Esophagus muscularis mucosa (tissue), 4 donors: ENCODE data around the gene DEFB132. TPM values are rescaled to one million over a fixed set of nuclear protein-coding genes. Genes with fewer than 3 reads are reported as not detected.
A peak's percentile ranks its signal among the peaks of the same experiment; 100 is the strongest.

Experiments
- DNase-seq: peaks from one replicate; pipeline ENCODE4 v3.0.0-alpha.2; 2017; ENCODE audit errors: extremely low spot score
- H3K27ac ChIP-seq, 4 donors: fragments of 200-600 bp; sonication (generic); replicated peaks in 1 of 4; 1 replicate in 3 of 4; 2 replicates in 1 of 4; pipeline ENCODE4 v1.5.1; 2016 to 2019; ENCODE audit warnings: mild to moderate bottlenecking in 1 of 4
- H3K27me3 ChIP-seq, 4 donors: fragments of 200-600 bp; sonication (generic); one replicate each; pipeline versions ENCODE4 v1.5.1 to v1.6.0; 2016 to 2019
- H3K36me3 ChIP-seq, 4 donors: fragments of 200-600 bp; sonication (generic); one replicate each; pipeline ENCODE4 v1.5.1; 2016 to 2019
- H3K4me1 ChIP-seq, 4 donors: fragments of 200-600 bp; sonication (generic); one replicate each; pipeline ENCODE4 v1.5.1; 2016 to 2019
- H3K4me3 ChIP-seq, 4 donors: fragments of 200-600 bp; sonication (generic); 1 replicate in 2 of 4; 2 replicates in 2 of 4; pipeline ENCODE4 v1.5.1; 2016 to 2019; ENCODE audit warnings: mild to moderate bottlenecking in 4 of 4, moderate library complexity in 1 of 4
- H3K9me3 ChIP-seq, 4 donors: fragments of 200-600 bp; sonication (generic); 1 replicate in 3 of 4; 2 replicates in 1 of 4; pipeline ENCODE4 v1.5.1; 2016 to 2019
- EP300 ChIP-seq: sonication (generic); formaldehyde crosslinking; IDR thresholded peaks from one replicate; pipeline ENCODE4 v1.6.1; 2017; ENCODE audit warnings: antibody characterized with exemption
- POLR2A ChIP-seq: fragments of 450-650 bp; IDR thresholded peaks from one replicate; pipeline ENCODE4 v1.6.1; 2017; ENCODE audit warnings: antibody characterized with exemption, moderate library complexity, mild to moderate bottlenecking, low read depth
- POLR2AphosphoS5 ChIP-seq, 2 donors: sonication (generic); formaldehyde crosslinking; IDR thresholded peaks; one replicate each; pipeline ENCODE4 v1.6.1; 2017; ENCODE audit warnings: antibody characterized with exemption in 2 of 2
- WGBS: methylation state at CpG from one replicate; pipeline ENCODE4 v1.1.5; 2018; 5-methylcytosine and 5-hydroxymethylcytosine counted together
- intact Hi-C: fragments of 100-400 bp; cut with DNase I; formaldehyde crosslinking; loops from one replicate; pipeline ENCODE4 v1.15.1; 2023
- total RNA-seq, 4 donors: library from RNA; depleted of rRNA; stranded (reverse); fragments of >200 nt; gene quantifications; one replicate each; pipeline versions ENCODE4 v1.1.0 to v1.2.1, GENCODE V29; 2016
- TF ChIP-seq, protein P1 (sequence below), 3 experiments: fragments of 200-600 bp in 2 of 3; fragments of 450-650 bp in 1 of 3; sonication (generic) in 2 of 3; IDR thresholded peaks; one replicate each; pipeline ENCODE4 v1.5.1; 2017 to 2019; ENCODE audit warnings: antibody characterized with exemption in 3 of 3, mild to moderate bottlenecking in 2 of 3, moderate library complexity in 1 of 3

DEFB132 gene
- total RNA-seq, 4 donors from 2014 or later, result not detected

DNA sequence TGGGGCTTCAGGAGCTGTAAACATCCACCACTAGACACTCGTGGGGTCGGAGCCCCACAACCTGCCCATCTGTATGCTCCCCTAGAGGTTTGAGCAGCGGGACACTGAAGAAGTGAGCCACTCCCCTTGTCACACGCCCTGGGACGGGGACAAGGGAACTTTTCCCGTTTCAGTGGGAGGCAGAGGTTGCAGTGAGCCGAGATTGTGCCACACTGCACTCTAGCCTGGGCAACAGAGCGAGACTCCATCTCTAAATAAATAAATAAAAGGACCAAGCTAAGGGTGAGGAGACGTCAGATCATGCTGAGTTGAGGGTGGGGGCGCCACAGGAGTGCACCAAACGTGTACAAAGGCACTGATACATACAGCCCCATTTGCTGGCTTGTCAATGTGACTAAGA is 48.2 kb downstream of the DEFB132 start:
- Histone ChIP-seq H3K9me3 (no peaks in the 10 kb centered on the region), H3K4me3 (no peak overlapping the region), H3K27me3 (no peaks in the 10 kb centered on the region), H3K36me3 (no peaks in the 10 kb centered on the region), H3K27ac (no peak overlapping the region), H3K4me1 (peaks cover 24 to 31% (median 28%) of the 10 kb centered on the region in 4 donors)
- WGBS, result 75% methylated on average over 11 of the region's 11 CpGs
- no peak for TF ChIP-seq POLR2AphosphoS5 (IDR thresholded peaks at IDR 0.05)
- TF ChIP-seq, protein P1, sequence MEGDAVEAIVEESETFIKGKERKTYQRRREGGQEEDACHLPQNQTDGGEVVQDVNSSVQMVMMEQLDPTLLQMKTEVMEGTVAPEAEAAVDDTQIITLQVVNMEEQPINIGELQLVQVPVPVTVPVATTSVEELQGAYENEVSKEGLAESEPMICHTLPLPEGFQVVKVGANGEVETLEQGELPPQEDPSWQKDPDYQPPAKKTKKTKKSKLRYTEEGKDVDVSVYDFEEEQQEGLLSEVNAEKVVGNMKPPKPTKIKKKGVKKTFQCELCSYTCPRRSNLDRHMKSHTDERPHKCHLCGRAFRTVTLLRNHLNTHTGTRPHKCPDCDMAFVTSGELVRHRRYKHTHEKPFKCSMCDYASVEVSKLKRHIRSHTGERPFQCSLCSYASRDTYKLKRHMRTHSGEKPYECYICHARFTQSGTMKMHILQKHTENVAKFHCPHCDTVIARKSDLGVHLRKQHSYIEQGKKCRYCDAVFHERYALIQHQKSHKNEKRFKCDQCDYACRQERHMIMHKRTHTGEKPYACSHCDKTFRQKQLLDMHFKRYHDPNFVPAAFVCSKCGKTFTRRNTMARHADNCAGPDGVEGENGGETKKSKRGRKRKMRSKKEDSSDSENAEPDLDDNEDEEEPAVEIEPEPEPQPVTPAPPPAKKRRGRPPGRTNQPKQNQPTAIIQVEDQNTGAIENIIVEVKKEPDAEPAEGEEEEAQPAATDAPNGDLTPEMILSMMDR (IDR thresholded peaks at IDR 0.05), result no peak
- no peak for TF ChIP-seq POLR2A
- no peak for TF ChIP-seq EP300
- no peak for DNase-seq
- intact Hi-C loops, result no loop called here

DNA sequence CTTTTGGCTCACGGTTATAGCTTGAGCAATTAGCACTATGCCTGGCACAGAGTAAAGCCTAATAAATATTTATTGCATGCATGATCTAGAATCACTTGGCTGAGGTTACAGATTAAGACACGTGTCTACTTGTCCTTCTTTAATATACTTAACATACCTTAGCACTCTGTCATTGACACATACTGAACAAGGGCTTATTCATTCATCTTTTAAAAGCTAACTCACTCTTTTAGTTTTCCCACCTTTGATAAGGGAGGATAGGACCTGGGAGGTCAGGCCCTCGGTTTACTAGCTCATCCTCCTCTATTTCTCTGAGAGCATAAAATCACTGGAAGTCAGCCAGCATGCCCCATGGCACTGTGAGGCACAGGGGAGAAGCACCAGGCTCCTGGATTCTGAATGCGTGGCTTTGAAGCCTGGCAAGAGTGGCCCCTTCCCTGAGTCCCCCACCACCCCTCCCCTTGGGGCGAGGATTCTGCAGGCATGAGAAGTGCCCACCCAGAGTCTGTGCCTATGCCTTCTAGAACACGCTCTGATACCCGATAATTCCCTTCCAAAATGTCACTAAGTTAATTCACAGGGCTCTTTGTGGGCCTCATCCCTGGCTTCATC is 51.0 kb downstream of the DEFB132 start:
- no peak for TF ChIP-seq POLR2A
- TF ChIP-seq, protein P1 (IDR thresholded peaks at IDR 0.05), result no peak
- TF ChIP-seq EP300, result no peak
- no peak for TF ChIP-seq POLR2AphosphoS5 (IDR thresholded peaks at IDR 0.05)
- H3K9me3 ChIP-seq, result no peaks in the 10 kb centered on the region
- no peaks in the 10 kb centered on the region for H3K27me3 ChIP-seq
- H3K36me3 ChIP-seq, result no peaks in the 10 kb centered on the region
- no peak overlapping the region for H3K4me3 ChIP-seq
- H3K27ac ChIP-seq, result peak overlapping the region; percentile 69 to 87 (median 83)
- peaks cover 14 to 25% (median 18%) of the 10 kb centered on the region in 4 donors for H3K4me1 ChIP-seq
- DNase-seq, result no peak
- intact Hi-C loops, result no loop called here
- WGBS, result 76% methylated on average over 3 of the region's 7 CpGs

- no peak for DNase-seq
- intact Hi-C loops, result no loop called here
- Histone ChIP-seq H3K27me3 (no peaks in the 10 kb centered on the region), H3K4me3 (peak overlapping the region; percentile 49 to 68 (median 60)), H3K27ac (peak overlapping the region; percentile 69 to 87 (median 83)), H3K9me3 (no peaks in the 10 kb centered on the region), H3K4me1 (peaks cover 14 to 25% (median 18%) of the 10 kb centered on the region in 4 donors), H3K36me3 (no peaks in the 10 kb centered on the region)
- WGBS, result 0% methylated on average over 6 of the region's 6 CpGs
- TF ChIP-seq POLR2A, result no peak
- TF ChIP-seq EP300, result no peak
- TF ChIP-seq POLR2AphosphoS5 (IDR thresholded peaks at IDR 0.05), result no peak
- TF ChIP-seq, protein P1 (IDR thresholded peaks at IDR 0.05), result no peak
These were observed 51.8 kb downstream of the DEFB132 start for GRCh38 chr20:309306-309840.

- Histone ChIP-seq H3K27ac (peak overlapping the region; percentile 69 to 87 (median 83)), H3K4me1 (peaks cover 14 to 25% (median 18%) of the 10 kb centered on the region in 4 donors), H3K36me3 (no peaks in the 10 kb centered on the region), H3K27me3 (no peaks in the 10 kb centered on the region), H3K4me3 (peak overlapping the region; percentile 49 to 68 (median 60)), H3K9me3 (no peaks in the 10 kb centered on the region)
- DNase-seq, result peak; percentile 100
- TF ChIP-seq, protein P1 (IDR thresholded peaks at IDR 0.05), result no peak
- TF ChIP-seq POLR2AphosphoS5 (IDR thresholded peaks at IDR 0.05), result peak; percentile 46 to 69
- WGBS, result 4% methylated on average over 28 of the region's 31 CpGs
- intact Hi-C loops, result no loop called here
These were observed 52.5 kb downstream of the DEFB132 start for GRCh38 chr20:309841-310644.
